ENCODE data around the gene REXO1. TPM values are rescaled to one million over a fixed set of nuclear protein-coding genes. Genes with fewer than 3 reads are reported as not detected.

Gene REXO1
- total and polyA plus RNA-seq, 2 donors (not counting 1 experiment from before 2014, with no cell fraction given): 72.6 to 898 TPM

GRCh38 chr19:1816530-1817298, 31.6 kb downstream of the REXO1 start:
- DNase-seq (no peak), ATAC-seq (ENCODE audit: low read depth) (no peak)
- H3K79me2 ChIP-seq (ENCODE audit: control insufficient read depth, insufficient read depth, low read length): peaks cover 5% of the 10 kb centered on the region
- POLR2A ChIA-PET: no interaction called here
- peaks cover 9 to 16% of the 10 kb centered on the region in 2 donors for H3K4me1 ChIP-seq (ENCODE audit: control insufficient read depth in 2 of 2, insufficient read depth in 2 of 2, low read length in 2 of 2)
- Mint-ChIP-seq H3K4me3 (no peak overlapping the region), H3K27ac (no peak overlapping the region), H3K4me1 (peaks cover 9% of the 10 kb centered on the region), H3K9me3 (ENCODE audit: insufficient read depth) (no peaks in the 10 kb centered on the region), H3K27me3 (no peaks in the 10 kb centered on the region)
- H4K20me1 ChIP-seq (ENCODE audit: control insufficient read depth, insufficient read depth, low read length, poor library complexity, severe bottlenecking): peaks cover 48% of the 10 kb centered on the region
- H3K27ac ChIP-seq (ENCODE audit: low read length in 2 of 2): no peak overlapping the region
- H3K36me3 ChIP-seq (replicated peaks in 1 of 2; ENCODE audit: control extremely low read depth in 1 of 2, control insufficient read depth in 1 of 2, extremely low read depth in 1 of 2, insufficient read depth in 2 of 2, low read length in 1 of 2): peaks cover 0 to 55% of the 10 kb centered on the region in 2 experiments
- 94% methylated on average over 30 of the region's 36 CpGs for WGBS (ENCODE audit: insufficient coverage)
- H3K4me3 ChIP-seq (ENCODE audit: control extremely low read depth in 1 of 5, extremely low read depth in 1 of 5, insufficient read depth in 1 of 5, low read depth in 2 of 5, low read length in 4 of 5): no peak overlapping the region
- H3K4me2 ChIP-seq (replicated peaks; ENCODE audit: low read depth, low read length, poor library complexity, severe bottlenecking): no peak overlapping the region
- peaks cover 0 to 5% (median 0%) of the 10 kb centered on the region in 3 donors for H3K9me3 ChIP-seq (ENCODE audit: control extremely low read depth in 1 of 3, control insufficient read depth in 2 of 3, insufficient read depth in 1 of 3, low read length in 2 of 3)
- no peak overlapping the region for H2AFZ ChIP-seq (ENCODE audit: insufficient read depth, low read depth, low read length, poor library complexity, severe bottlenecking)
- H3K9ac ChIP-seq (ENCODE audit: low read length): no peak overlapping the region
- TF ChIP-seq EZH2 (IDR thresholded peaks at IDR 0.05; ENCODE audit: borderline replicate concordance, insufficient read depth, low read depth, low read length, poor library complexity, severe bottlenecking) (no peak), CTCF (IDR thresholded peaks at IDR 0.05) (no peak)
- H3K27me3 ChIP-seq (replicated peaks in 1 of 4; ENCODE audit: control extremely low read depth in 1 of 4, control insufficient read depth in 3 of 4, insufficient read depth in 4 of 4, low read length in 3 of 4): no peaks in the 10 kb centered on the region
- CTCF ChIA-PET: no interaction called here
- intact Hi-C loops (cut with micrococcal nuclease): no loop called here
